T-helper 1 cell (primary cell): ENCODE results near the gene MOCOS.

ENCODE experiments used
- DNase-seq, 5 donors: peaks; one replicate each; pipeline ENCODE4 v3.0.0-alpha.2; 2012 to 2020

MOCOS gene

DNA sequence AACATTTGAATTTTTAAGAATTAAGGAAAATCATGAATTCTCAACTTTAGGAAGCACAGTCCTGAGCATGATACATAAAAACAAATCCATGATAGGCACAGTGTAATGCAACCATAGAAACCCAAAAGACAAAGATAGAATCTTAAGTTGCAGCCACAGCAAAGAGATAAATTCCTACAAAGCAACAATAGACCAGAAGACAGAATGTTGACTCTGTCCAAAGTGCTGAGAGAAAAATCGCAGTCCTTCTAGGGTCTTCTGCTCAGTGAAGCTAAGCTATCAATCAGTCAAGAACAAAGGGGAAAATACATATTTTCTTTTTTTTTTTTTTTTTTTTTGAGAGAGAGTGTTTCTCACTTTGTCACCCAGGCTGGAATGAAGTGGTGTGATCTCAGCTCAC, 88.3 kb downstream of the MOCOS start:
- DNase-seq = no peak

- DNase-seq = no peak
These were observed 91.7 kb downstream of the MOCOS start for GRCh38 chr18:36279001-36279400.

DNA sequence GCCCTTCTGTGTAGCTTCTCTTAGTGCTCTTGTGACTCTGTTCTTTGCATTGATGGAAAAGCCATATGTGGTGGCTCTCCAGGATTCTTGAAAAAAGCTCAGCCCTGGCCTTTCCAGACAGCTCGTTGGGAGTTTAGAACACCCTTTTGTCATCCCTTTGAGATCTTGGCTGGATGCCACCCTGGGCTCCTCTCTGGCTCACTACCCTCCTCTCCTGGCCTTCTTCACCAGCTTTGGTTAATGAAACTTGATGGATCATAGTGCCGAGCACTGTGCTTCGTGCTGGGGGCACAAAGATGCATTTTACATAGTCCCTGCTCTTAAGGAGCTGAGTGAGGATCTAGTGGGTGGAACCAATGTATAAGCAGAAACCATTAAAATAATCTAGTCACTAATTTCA, 94.6 kb downstream of the MOCOS start:
- no peak for DNase-seq

- DNase-seq = no peak
These were observed 96.2 kb downstream of the MOCOS start for GRCh38 chr18:36283448-36283847.

DNA sequence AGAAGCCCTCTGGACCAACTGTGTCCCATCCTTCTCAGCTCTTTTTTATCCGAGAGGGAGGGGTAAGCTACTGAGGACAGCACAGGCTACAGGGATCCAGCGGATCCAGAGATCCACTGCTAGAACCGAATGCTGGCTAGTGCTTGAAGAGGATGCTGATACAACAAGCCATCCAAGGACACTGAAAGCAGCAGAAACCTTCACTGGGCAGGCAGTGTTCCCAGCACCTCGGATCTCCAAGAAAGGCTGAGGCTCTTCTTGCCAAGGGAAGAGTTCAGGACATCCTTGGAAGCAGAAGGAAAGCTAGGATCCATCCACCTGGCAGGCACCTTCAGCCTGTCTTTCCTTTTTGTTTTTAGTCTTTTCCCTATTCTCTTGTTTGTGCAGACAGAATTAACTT, 97.0 kb downstream of the MOCOS start:
- DNase-seq = no peak

DNA sequence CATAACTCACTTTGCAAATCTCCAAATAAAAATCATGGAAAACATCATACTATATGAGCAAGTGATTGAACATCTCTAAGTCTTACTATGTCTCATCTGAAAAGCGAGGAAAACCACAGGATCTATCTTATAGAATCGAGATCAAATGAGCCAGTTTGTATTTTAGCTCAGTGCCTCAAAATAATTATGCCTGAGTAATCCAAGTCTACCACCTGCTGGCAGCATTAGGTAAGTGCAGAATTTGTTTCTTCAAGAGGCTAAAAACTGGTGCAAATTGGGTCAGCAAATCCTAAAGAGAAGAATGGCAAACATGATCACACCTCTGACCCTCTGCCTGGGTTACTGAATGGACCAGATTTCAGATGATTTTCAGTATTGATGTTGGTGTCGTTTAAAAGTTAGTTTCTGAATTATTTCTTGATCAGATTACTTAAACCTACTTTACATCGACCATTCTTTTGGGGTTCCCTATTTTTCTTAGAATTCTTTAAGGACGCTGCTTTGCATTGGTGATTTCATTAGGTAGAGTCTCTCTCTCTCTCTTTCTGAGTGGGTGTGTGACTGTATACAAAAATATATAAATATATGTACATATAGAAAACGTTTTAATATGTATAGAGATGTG, 97.5 kb downstream of the MOCOS start:
- peak in 3 of 5 donors; percentile 29 to 47 (median 46) for DNase-seq

DNA sequence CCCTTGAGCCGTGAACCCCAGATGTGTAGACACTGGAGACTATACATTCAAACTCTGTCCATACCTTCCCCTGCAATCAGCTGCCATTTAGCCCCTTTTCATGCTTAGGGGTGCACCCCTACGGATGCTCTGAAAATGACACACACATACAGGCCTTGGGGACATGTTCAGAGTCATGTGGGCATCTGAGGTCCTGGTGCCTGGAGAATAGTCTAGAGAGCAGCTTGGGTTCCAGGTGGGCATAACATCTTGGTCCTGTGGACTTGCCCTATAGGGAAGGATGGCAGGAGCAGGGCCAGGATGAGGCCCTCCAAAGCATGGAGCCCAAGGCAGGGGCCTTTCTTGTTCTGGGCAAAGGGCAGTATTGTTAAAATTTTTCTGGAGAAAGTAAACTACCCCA, 100.4 kb downstream of the MOCOS start:
- DNase-seq = no peak

DNA sequence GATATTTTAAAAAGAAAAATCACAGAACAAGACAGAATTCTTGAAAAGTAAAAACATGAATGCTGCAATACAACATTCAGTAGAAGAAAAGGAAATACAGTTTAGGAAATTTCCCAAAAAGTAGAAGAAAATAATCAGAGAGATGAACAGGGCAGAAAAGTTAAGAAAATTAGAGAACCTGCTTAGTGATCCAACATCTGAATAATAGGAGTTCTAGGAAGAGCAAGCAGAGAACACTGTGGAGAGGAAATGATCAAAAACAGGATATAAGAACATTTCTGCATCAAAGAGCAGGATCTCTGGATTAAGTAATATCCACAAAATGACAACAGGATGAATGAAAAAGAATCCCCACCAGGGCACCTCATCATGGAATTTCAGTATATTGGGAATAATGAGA, 101.4 kb downstream of the MOCOS start:
- DNase-seq = no peak

DNA sequence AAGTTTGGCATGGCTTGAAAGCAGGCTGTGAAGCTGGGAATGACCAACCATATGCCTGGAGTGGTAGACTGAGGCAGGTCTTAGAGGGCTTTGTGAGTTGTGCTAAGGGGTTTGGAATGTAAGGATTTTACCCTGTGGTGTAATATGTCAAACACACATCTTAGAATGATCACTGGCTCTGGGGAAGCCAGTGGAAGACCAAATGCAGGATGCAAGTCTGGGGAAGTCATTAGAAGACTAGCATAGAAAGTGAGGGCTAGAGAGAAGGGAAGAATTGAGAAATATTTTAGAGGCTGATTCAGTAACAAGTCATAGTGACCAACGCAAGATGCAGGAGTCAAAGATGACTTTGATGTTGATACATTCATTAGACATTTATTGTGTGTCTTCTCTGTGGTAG, 106.7 kb downstream of the MOCOS start:
- no peak for DNase-seq

DNA sequence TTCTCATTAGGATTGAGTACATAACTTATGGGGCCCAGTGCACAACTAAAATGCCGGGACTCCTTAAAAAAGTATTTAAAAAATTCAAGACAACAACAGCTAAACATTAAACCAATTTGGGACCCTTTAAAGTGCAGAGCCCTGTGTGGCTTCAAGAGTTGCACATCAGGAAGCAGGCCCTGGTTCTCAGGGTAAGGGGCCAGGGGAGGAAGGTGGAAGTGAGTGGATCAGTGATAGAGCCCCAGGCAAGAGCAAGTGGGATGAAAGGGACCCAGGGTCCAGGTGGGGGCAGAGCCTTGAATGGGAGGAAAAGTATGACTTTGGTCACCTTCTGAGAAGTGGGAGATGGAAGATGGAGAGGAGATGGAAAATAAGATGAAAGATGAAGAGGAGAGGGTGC, 107.9 kb downstream of the MOCOS start:
- DNase-seq = no peak

DNA sequence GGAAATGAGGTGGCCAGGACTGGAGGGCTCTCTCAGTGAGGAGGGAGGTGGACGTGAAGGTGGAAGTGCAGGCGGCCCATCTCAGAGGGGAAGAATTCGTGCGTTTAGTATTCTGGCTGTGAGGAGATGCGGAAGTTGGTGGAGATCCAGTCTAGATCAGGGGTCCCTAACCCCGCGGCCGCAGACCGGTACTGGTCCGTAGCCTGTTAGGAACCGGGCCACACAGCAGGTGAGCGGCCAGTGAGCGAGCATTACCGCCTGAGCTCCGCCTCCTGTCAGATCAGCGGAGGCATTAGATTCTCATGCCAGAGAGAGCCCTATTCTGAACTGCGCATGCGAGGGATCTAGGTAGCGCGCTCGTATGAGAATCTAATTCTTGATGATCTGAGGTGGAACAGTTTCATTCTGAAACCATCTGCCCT, 108.6 kb downstream of the MOCOS start:
- DNase-seq = no peak

GRCh38 chr18:36296650-36297416, 109.5 kb downstream of the MOCOS start:
- DNase-seq = no peak

DNA sequence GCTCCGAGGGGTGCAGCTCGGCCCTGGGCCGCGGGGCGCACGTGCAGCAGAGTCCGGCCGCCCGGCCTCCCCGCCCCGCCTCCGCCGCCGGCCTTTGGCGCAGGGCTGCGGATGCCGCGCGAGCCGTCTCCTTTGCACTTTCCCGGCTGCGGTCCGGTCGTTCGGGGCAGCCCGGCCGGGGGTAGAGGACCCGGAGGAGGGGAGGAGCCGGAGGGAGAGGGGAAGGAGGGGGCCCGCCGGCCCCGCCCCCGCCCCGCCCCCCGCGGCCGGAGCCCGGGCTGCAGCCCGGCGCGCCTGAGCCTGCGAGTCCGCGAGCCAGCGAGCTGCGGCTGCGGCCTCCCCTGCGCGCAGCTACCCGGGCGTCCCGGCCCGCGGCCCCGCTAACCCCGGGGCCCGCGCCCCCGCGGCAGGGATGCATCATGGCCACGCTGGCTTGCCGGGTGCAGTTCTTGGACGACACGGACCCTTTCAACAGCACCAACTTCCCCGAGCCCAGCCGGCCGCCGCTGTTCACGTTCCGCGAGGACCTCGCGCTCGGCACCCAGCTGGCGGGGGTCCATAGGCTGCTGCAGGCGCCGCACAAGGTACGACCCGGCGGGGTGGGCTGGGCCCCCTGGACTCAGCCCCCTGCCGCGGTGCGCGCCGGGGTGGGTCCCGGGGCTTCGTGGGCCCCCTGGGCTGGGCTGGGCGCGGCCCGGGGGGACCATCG, 110.3 kb downstream of the MOCOS start, which contains the start of gene FHOD3:
Gene FHOD3, plus strand, starts transcription at position 297 of the 709 bp plus-strand sequence. Its CDS starts 123 bp downstream, at position 420.
- no peak for DNase-seq

DNA sequence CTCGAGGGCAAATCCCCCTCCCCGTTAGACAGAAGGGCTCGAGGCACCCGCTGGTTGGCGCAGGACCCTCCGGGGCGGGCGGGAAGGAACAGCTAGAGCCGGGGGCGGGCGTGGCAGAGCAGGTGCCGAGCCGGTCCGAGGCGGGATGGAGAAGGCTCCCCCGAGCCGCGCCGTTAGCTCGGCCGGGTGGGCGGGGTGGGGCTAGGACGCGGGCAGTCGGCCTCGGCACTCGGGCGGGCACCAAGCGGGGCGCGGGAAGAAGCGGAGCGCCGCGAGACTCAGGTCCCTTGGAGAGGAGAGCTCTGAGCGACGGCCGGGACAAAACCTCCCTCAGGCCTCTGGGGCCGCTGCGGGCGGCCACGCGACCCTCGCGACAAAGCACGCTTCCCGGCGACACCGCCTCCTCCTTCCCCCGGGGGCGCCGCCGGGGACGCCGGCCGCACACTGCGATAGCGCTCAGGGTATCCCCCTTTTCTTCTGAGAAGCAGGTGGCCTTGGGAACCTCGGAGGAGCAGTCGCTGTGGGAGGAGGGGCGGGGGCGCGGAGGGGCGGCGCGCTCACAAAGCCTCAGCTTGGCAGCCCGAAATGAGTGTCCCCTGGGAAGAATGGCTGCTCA, 110.9 kb downstream of the MOCOS start:
- no peak for DNase-seq

DNA sequence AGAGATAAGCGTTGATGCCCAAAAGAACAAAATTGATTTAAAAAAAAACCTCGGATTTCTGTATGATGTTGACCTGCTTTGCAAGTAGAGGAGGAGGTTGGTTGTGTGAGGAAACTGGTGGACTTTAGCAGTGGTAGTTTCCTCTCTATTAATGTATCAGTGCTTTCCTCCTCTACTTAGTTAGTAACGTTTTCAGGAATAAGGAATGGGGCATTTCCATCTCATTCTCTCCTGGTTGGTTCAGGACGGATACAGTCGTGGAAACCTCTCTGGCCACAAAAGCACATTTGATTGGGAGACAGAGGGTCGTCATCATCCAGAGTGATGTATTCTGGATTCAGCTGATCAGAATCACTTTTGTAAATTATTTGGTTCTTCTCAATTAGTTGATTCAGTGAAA, 111.7 kb downstream of the MOCOS start:
- DNase-seq = no peak

GRCh38 chr18:36300211-36300610, 112.9 kb downstream of the MOCOS start:
- no peak for DNase-seq

- DNase-seq = no peak
These were observed 114.6 kb downstream of the MOCOS start for GRCh38 chr18:36301884-36302283.

- no peak for DNase-seq
These were observed 115.4 kb downstream of the MOCOS start for GRCh38 chr18:36302676-36303075.

- DNase-seq = no peak
These were observed 116.0 kb downstream of the MOCOS start for GRCh38 chr18:36303211-36303844.

- no peak for DNase-seq
These were observed 117.4 kb downstream of the MOCOS start for GRCh38 chr18:36304723-36305122.

GRCh38 chr18:36305375-36305774, 118.1 kb downstream of the MOCOS start:
- no peak for DNase-seq

- no peak for DNase-seq
These were observed 120.2 kb downstream of the MOCOS start for GRCh38 chr18:36307513-36307912.
